ENCODE results near the gene TUBGCP2.
"Not testable (repeated sequence)": the region's sequence is repeated elsewhere in the genome, so short reads cannot be mapped to it uniquely, and the experiment has no call there.

The TUBGCP2 gene

GRCh38 chr10:133329491-133330202, 21.0 kb upstream of the TUBGCP2 start:
- Histone ChIP-seq H3K27ac (ENCODE audit: low read depth, low read length) (no peak overlapping the region), H3K9me3 (ENCODE audit: insufficient read depth, low read depth, low read length) (no peaks in the 10 kb centered on the region; the same call in 1 of the 2 replicates), H3K9ac (ENCODE audit: low read depth, low read length) (no peak overlapping the region), H3K4me3 (ENCODE audit: low read length) (peak overlapping the region; percentile 22), H3K36me3 (ENCODE audit: insufficient read depth, low read length) (no peaks in the 10 kb centered on the region), H3K4me1 (ENCODE audit: insufficient read depth, low read length) (peaks cover 6% of the 10 kb centered on the region), H3K27me3 (ENCODE audit: insufficient read depth, low read length) (peaks cover 93% of the 10 kb centered on the region)
- 7% methylated on average over 37 of the region's 37 CpGs for WGBS

- Histone ChIP-seq H3K36me3 (ENCODE audit: insufficient read depth, low read length) (no peaks in the 10 kb centered on the region), H3K4me1 (ENCODE audit: insufficient read depth, low read length) (peaks cover 6% of the 10 kb centered on the region), H3K27me3 (ENCODE audit: insufficient read depth, low read length) (peaks cover 84% of the 10 kb centered on the region), H3K9ac (ENCODE audit: low read depth, low read length) (no peak overlapping the region), H3K9me3 (ENCODE audit: insufficient read depth, low read depth, low read length) (no peaks in the 10 kb centered on the region; the same call in 1 of the 2 replicates), H3K4me3 (ENCODE audit: low read length) (no peak overlapping the region), H3K27ac (ENCODE audit: low read depth, low read length) (no peak overlapping the region)
- 88% methylated on average over 15 of the region's 15 CpGs for WGBS
These were observed 20.0 kb upstream of the TUBGCP2 start for GRCh38 chr10:133328358-133329343.

- H3K4me3 ChIP-seq (ENCODE audit: low read length), result no peak overlapping the region
- H3K9ac ChIP-seq (ENCODE audit: low read depth, low read length), result no peak overlapping the region
- WGBS, result 71% methylated on average over 11 of the region's 12 CpGs
- H3K27ac ChIP-seq (ENCODE audit: low read depth, low read length), result no peak overlapping the region
- H3K27me3 ChIP-seq (ENCODE audit: insufficient read depth, low read length), result peaks cover 77% of the 10 kb centered on the region
- H3K9me3 ChIP-seq (ENCODE audit: insufficient read depth, low read depth, low read length), result no peaks in the 10 kb centered on the region; the same call in 1 of the 2 replicates
- no peaks in the 10 kb centered on the region for H3K36me3 ChIP-seq (ENCODE audit: insufficient read depth, low read length)
- H3K4me1 ChIP-seq (ENCODE audit: insufficient read depth, low read length), result peaks cover 6% of the 10 kb centered on the region
These were observed 19.1 kb upstream of the TUBGCP2 start for GRCh38 chr10:133327651-133328357.

GRCh38 chr10:133326745-133327650, 18.3 kb upstream of the TUBGCP2 start:
- Histone ChIP-seq H3K4me1 (ENCODE audit: insufficient read depth, low read length) (peaks cover 6% of the 10 kb centered on the region), H3K27me3 (ENCODE audit: insufficient read depth, low read length) (peaks cover 69% of the 10 kb centered on the region), H3K36me3 (ENCODE audit: insufficient read depth, low read length) (no peaks in the 10 kb centered on the region), H3K9ac (ENCODE audit: low read depth, low read length) (no peak overlapping the region), H3K27ac (ENCODE audit: low read depth, low read length) (no peak overlapping the region), H3K9me3 (ENCODE audit: insufficient read depth, low read depth, low read length) (no peaks in the 10 kb centered on the region), H3K4me3 (ENCODE audit: low read length) (no peak overlapping the region)
- 71% methylated on average over 28 of the region's 28 CpGs for WGBS

GRCh38 chr10:133326223-133326551, 17.5 kb upstream of the TUBGCP2 start:
- peak overlapping the region; percentile 58 for H3K4me3 ChIP-seq (ENCODE audit: low read length)
- H3K4me1 ChIP-seq (ENCODE audit: insufficient read depth, low read length), result peaks cover 6% of the 10 kb centered on the region
- no peak overlapping the region for H3K9ac ChIP-seq (ENCODE audit: low read depth, low read length)
- no peak overlapping the region for H3K27ac ChIP-seq (ENCODE audit: low read depth, low read length)
- no peaks in the 10 kb centered on the region for H3K36me3 ChIP-seq (ENCODE audit: insufficient read depth, low read length)
- peaks cover 61% of the 10 kb centered on the region for H3K27me3 ChIP-seq (ENCODE audit: insufficient read depth, low read length)
- H3K9me3 ChIP-seq (ENCODE audit: insufficient read depth, low read depth, low read length), result no peaks in the 10 kb centered on the region
- 44% methylated on average over 9 of the region's 9 CpGs for WGBS

GRCh38 chr10:133325440-133326222, 17.0 kb upstream of the TUBGCP2 start:
- peaks cover 56% of the 10 kb centered on the region for H3K27me3 ChIP-seq (ENCODE audit: insufficient read depth, low read length)
- peak overlapping the region; percentile 58 for H3K4me3 ChIP-seq (ENCODE audit: low read length)
- H3K9me3 ChIP-seq (ENCODE audit: insufficient read depth, low read depth, low read length), result no peaks in the 10 kb centered on the region
- H3K27ac ChIP-seq (ENCODE audit: low read depth, low read length), result no peak overlapping the region
- WGBS, result 2% methylated on average over 91 of the region's 91 CpGs
- H3K9ac ChIP-seq (ENCODE audit: low read depth, low read length), result no peak overlapping the region; the same call in 1 of the 2 replicates
- peaks cover 6% of the 10 kb centered on the region for H3K4me1 ChIP-seq (ENCODE audit: insufficient read depth, low read length)
- H3K36me3 ChIP-seq (ENCODE audit: insufficient read depth, low read length), result no peaks in the 10 kb centered on the region

- WGBS, result 31% methylated on average over 20 of the region's 20 CpGs
- Histone ChIP-seq H3K9ac (ENCODE audit: low read depth, low read length) (no peak overlapping the region), H3K27me3 (ENCODE audit: insufficient read depth, low read length) (peaks cover 57% of the 10 kb centered on the region), H3K27ac (ENCODE audit: low read depth, low read length) (no peak overlapping the region), H3K36me3 (ENCODE audit: insufficient read depth, low read length) (no peaks in the 10 kb centered on the region), H3K9me3 (ENCODE audit: insufficient read depth, low read depth, low read length) (no peaks in the 10 kb centered on the region), H3K4me3 (ENCODE audit: low read length) (peak overlapping the region; percentile 58; the same call in 1 of the 2 replicates), H3K4me1 (ENCODE audit: insufficient read depth, low read length) (peaks cover 6% of the 10 kb centered on the region)
These were observed 16.2 kb upstream of the TUBGCP2 start for GRCh38 chr10:133324857-133325260.

GRCh38 chr10:133324198-133324792, 15.6 kb upstream of the TUBGCP2 start:
- peaks cover 56% of the 10 kb centered on the region for H3K27me3 ChIP-seq (ENCODE audit: insufficient read depth, low read length)
- no peak overlapping the region for H3K27ac ChIP-seq (ENCODE audit: low read depth, low read length)
- peaks cover 5% of the 10 kb centered on the region for H3K4me1 ChIP-seq (ENCODE audit: insufficient read depth, low read length)
- no peak overlapping the region for H3K9ac ChIP-seq (ENCODE audit: low read depth, low read length)
- 10% methylated on average over 13 of the region's 13 CpGs for WGBS
- H3K4me3 ChIP-seq (ENCODE audit: low read length), result peak overlapping the region; percentile 27; the same call in 1 of the 2 replicates
- no peaks in the 10 kb centered on the region for H3K9me3 ChIP-seq (ENCODE audit: insufficient read depth, low read depth, low read length)
- H3K36me3 ChIP-seq (ENCODE audit: insufficient read depth, low read length), result no peaks in the 10 kb centered on the region

GRCh38 chr10:133322064-133322709, 13.5 kb upstream of the TUBGCP2 start:
- H3K27ac ChIP-seq (ENCODE audit: low read depth, low read length); H3K4me3 ChIP-seq (ENCODE audit: low read length); H3K9ac ChIP-seq (ENCODE audit: low read depth, low read length); H3K9me3 ChIP-seq (ENCODE audit: insufficient read depth, low read depth, low read length); H3K36me3 ChIP-seq (ENCODE audit: insufficient read depth, low read length); H3K4me1 ChIP-seq (ENCODE audit: insufficient read depth, low read length): not testable (repeated sequence)
- peaks cover 41% of the 10 kb centered on the region for H3K27me3 ChIP-seq (ENCODE audit: insufficient read depth, low read length)
- WGBS, result 86% methylated on average over 9 of the region's 14 CpGs

All from HUES64 (cell line).